ENCODE measurements around the gene NRG2.

NRG2 gene

DNA sequence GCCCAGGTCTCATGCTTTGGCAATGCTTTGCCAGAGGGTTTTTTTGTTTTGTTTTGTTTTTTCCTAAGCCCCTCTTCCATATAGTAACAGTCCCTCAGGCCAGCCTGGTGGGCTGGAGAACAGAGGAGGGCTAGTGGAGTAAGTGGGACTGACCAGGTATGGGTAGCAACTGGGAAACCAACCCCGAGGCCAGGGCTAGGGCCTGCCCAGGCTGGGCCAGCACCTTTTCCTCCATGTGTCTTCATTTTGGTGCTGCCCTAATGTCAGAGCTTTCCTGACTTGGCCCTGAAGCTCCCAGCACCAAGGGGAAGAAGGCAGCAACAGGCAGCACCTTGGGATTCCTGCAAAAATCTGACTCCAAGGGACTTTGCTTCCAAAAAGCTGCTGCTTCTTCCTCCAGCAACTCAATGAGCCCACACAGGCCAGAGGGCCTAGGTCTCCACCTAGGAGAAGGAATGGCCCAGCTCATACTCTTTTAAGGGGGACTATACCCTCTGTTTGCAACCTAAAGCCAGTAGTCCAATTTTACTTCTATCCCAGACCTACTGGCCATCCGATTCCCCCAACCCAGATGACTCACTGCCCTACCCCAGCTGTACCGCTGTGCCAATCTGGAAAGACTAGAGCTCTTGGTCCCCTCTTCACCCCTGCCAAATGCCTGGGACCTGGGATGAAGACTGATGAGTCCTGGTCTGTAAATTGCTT lies 142.4 kb downstream of the NRG2 start:
- H3K4me3 Mint-ChIP-seq: no peak overlapping the region
- peaks cover 6% of the 10 kb centered on the region for H3K36me3 Mint-ChIP-seq (ENCODE audit: insufficient read depth)
- H3K27me3 Mint-ChIP-seq: peaks cover 21% of the 10 kb centered on the region
- no peak for ATAC-seq (replicated peaks; ENCODE audit: extremely low read depth, poor library complexity, severe bottlenecking)
- no peak overlapping the region for H3K27ac Mint-ChIP-seq (ENCODE audit: low read depth)
- H3K4me1 Mint-ChIP-seq: peaks cover 44% of the 10 kb centered on the region
- H3K9me3 Mint-ChIP-seq: no peaks in the 10 kb centered on the region
- DNase-seq (ENCODE audit: low spot score in 2 of 2): no peak

DNA sequence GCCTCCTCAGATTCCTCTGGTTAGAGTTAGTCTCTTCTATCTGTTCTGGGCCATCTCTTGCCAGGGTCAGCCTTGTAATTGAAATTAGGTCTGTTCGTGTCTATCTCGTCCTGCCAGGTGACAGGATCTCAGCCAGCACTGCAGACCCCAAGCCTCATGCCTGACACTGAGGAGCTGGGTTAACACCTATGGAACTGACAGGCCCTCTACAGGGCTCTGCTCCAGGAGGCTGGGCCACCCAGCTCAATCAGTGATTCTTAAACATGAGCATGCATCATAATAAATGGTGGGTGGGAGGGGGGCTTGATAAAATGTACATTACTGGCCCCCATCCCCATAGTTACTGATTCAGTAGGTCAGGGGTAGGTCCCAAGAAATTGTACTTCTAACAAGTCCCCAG lies 144.1 kb downstream of the NRG2 start:
- Mint-ChIP-seq H3K4me1 (peaks cover 47% of the 10 kb centered on the region), H3K4me3 (peak overlapping the region; percentile 17), H3K36me3 (ENCODE audit: insufficient read depth) (peaks cover 6% of the 10 kb centered on the region), H3K9me3 (no peaks in the 10 kb centered on the region), H3K27me3 (peaks cover 21% of the 10 kb centered on the region), H3K27ac (ENCODE audit: low read depth) (peak overlapping the region; percentile 67)
- ATAC-seq (replicated peaks; ENCODE audit: extremely low read depth, poor library complexity, severe bottlenecking): no peak
- no peak for DNase-seq (ENCODE audit: low spot score in 2 of 2)

DNA sequence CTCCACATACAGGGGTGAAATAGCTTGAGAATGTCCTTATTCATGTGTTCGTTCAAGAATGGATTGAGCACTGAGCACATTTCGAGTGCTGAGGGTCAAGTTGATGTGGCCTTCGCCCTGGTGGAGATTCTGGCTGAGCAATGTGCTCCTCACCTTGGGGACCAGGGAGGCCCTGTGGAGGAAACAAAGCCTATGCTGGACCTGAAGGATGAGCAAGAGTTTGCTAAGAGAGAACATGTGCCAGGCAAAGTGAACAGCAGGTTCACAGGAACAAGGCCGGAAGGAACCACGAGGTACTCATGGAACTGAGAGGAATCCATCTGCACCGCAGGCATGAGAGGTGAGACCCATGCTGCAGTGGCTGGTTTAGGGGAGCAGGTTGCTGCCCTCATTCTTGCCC lies 145.1 kb downstream of the NRG2 start:
- Mint-ChIP-seq H3K27me3 (peaks cover 15% of the 10 kb centered on the region), H3K4me1 (peaks cover 47% of the 10 kb centered on the region), H3K27ac (ENCODE audit: low read depth) (peak overlapping the region; percentile 77), H3K4me3 (peak overlapping the region; percentile 17), H3K9me3 (no peaks in the 10 kb centered on the region), H3K36me3 (ENCODE audit: insufficient read depth) (peaks cover 6% of the 10 kb centered on the region)
- DNase-seq (ENCODE audit: low spot score in 2 of 2) (no peak), ATAC-seq (replicated peaks; ENCODE audit: extremely low read depth, poor library complexity, severe bottlenecking) (no peak)

DNA sequence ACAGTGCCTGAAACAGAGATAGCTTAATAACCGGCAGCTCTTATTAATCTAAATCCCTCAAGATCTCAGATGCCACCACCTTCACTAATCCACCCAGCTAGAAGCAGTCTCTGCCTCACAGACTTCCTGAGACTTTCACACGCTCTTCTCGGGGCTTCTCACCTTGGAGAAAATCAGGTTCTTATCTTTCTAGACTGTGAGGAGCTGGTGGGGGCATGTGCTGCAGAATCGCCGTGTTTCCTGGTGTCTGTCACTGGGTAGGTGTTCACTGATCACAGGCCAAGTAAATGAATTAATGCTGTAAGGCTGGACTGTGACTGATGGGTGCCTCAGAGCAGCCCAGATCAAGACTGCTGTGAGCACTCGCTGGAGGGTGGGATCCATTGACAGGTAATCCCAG lies 145.8 kb downstream of the NRG2 start:
- DNase-seq (ENCODE audit: low spot score in 2 of 2): peak in 1 of 2 donors; percentile 48
- Mint-ChIP-seq H3K4me1 (peaks cover 47% of the 10 kb centered on the region), H3K9me3 (no peaks in the 10 kb centered on the region), H3K36me3 (ENCODE audit: insufficient read depth) (peaks cover 6% of the 10 kb centered on the region), H3K27me3 (peaks cover 8% of the 10 kb centered on the region), H3K4me3 (peak overlapping the region; percentile 14), H3K27ac (ENCODE audit: low read depth) (peak overlapping the region; percentile 77)
- ATAC-seq (replicated peaks; ENCODE audit: extremely low read depth, poor library complexity, severe bottlenecking): peak; percentile 94

DNA sequence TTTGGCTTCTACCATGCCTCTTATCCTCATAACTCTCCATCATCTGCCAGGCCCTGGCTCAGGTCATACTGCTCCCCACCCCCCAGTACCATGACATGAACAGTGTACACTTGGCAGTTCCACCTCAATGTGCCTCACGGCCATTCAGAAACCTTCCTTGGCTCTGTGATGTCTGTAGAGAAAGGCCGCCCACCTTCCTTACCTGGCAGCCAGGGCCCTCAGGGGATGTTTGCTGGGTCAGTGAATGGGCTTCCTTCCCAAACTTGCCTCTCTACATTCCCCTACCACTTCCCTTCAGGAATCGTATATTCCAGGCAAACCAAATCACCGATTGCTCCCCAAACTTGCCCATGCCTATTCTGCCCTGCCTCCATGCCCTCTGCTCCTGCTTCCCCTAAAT lies 146.4 kb downstream of the NRG2 start:
- Mint-ChIP-seq H3K4me3 (peak overlapping the region; percentile 14), H3K27me3 (peaks cover 8% of the 10 kb centered on the region), H3K27ac (ENCODE audit: low read depth) (peak overlapping the region; percentile 77), H3K4me1 (peaks cover 47% of the 10 kb centered on the region), H3K36me3 (ENCODE audit: insufficient read depth) (peaks cover 4% of the 10 kb centered on the region), H3K9me3 (no peaks in the 10 kb centered on the region)
- DNase-seq (ENCODE audit: low spot score in 2 of 2) (no peak), ATAC-seq (replicated peaks; ENCODE audit: extremely low read depth, poor library complexity, severe bottlenecking) (no peak)

DNA sequence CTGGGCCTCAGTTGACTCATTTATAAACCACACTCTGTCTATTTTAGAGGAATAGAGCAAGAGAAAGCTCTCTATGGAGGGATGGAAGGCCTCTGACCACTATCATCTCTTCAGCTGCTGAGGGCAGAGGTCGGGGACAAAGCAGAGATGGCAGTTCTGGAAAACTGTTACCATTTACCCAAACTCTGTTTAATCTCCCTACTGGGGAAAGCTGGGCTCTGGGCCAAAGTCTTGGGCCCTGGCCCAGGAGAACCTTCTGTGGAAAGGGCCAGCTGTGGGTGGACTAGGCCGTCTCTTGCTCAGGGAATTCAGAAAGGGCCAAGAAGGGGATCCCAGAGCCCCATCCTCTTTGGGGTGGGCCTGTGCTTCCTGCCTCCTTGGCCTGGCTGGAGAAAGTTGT lies 147.5 kb downstream of the NRG2 start:
- H3K4me3 Mint-ChIP-seq: no peak overlapping the region
- peak overlapping the region; percentile 20 for H3K27ac Mint-ChIP-seq (ENCODE audit: low read depth)
- DNase-seq (ENCODE audit: low spot score in 2 of 2) (no peak), ATAC-seq (replicated peaks; ENCODE audit: extremely low read depth, poor library complexity, severe bottlenecking) (no peak)
- H3K36me3 Mint-ChIP-seq (ENCODE audit: insufficient read depth): peaks cover 4% of the 10 kb centered on the region
- peaks cover 47% of the 10 kb centered on the region for H3K4me1 Mint-ChIP-seq
- H3K9me3 Mint-ChIP-seq: no peaks in the 10 kb centered on the region
- H3K27me3 Mint-ChIP-seq: no peaks in the 10 kb centered on the region

DNA sequence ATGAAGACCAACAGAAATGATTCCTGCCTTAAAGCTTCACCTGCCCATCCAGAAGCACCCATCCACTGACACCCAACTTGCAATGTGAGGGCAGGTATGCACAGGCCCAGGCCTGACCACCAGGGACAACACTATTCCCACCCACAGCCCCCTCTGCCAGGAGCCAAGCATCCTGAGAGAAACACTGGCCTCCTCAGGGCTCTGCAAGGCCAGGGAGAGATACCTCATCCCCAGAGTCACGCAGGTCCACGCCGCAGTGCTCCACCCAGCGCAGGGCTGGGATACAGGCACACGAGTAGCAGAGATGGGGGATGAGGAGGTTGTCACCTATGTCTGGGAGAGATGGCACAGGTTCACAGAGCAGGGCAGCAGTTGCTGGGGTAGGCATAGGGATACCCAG lies 148.1 kb downstream of the NRG2 start:
- no peak for ATAC-seq (replicated peaks; ENCODE audit: extremely low read depth, poor library complexity, severe bottlenecking)
- peaks cover 4% of the 10 kb centered on the region for H3K36me3 Mint-ChIP-seq (ENCODE audit: insufficient read depth)
- H3K9me3 Mint-ChIP-seq: no peaks in the 10 kb centered on the region
- no peak overlapping the region for H3K4me3 Mint-ChIP-seq
- no peak for DNase-seq (ENCODE audit: low spot score in 2 of 2)
- H3K4me1 Mint-ChIP-seq: peaks cover 44% of the 10 kb centered on the region
- no peak overlapping the region for H3K27ac Mint-ChIP-seq (ENCODE audit: low read depth)
- no peaks in the 10 kb centered on the region for H3K27me3 Mint-ChIP-seq

DNA sequence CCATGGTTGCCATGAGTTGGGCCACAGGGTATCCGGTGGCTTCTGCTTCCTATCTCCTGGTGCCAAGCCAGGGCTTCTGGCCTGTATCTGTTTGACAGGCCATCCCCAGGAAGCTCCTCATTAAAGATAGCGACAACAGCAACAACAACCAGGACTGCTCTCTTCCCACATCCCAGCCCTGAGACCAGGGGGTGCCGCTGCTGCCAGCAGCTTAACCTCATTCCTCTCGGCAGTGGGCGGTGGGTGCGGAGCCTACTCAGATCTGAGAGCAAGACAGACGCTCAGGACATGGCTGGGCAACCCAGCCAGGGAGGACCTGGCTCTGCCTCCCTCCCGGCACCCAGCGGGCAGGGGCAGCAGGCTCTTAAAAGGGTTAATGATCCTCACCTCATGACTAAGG lies 149.2 kb downstream of the NRG2 start:
- DNase-seq (ENCODE audit: low spot score in 2 of 2) (no peak), ATAC-seq (replicated peaks; ENCODE audit: extremely low read depth, poor library complexity, severe bottlenecking) (no peak)
- peaks cover 4% of the 10 kb centered on the region for H3K36me3 Mint-ChIP-seq (ENCODE audit: insufficient read depth)
- H3K4me1 Mint-ChIP-seq: peaks cover 33% of the 10 kb centered on the region
- no peaks in the 10 kb centered on the region for H3K9me3 Mint-ChIP-seq
- H3K27me3 Mint-ChIP-seq: no peaks in the 10 kb centered on the region
- H3K27ac Mint-ChIP-seq (ENCODE audit: low read depth): no peak overlapping the region
- no peak overlapping the region for H3K4me3 Mint-ChIP-seq

DNA sequence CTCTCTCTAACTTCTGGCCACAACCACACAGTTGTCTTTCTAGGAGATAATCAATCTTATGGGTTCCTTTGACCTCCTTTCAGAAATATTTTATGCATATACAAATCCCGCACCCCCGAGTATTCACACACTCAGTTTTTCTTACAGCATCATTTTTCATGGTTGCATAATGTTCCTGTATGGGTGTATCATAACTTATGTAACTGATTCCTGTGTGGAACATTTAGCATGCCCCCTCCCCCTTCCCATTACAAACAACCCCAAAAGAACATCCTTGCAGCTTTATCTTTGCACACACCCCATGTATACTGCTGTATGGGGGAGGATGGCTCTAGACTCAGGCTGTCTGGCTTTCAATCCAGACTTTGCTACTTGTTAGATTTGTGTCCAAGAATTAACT lies 153.7 kb downstream of the NRG2 start:
- H3K27me3 Mint-ChIP-seq: peaks cover 14% of the 10 kb centered on the region
- peaks cover 13% of the 10 kb centered on the region for H3K4me1 Mint-ChIP-seq
- no peak overlapping the region for H3K4me3 Mint-ChIP-seq
- no peak overlapping the region for H3K27ac Mint-ChIP-seq (ENCODE audit: low read depth)
- DNase-seq (ENCODE audit: low spot score in 2 of 2) (no peak), ATAC-seq (replicated peaks; ENCODE audit: extremely low read depth, poor library complexity, severe bottlenecking) (no peak)
- H3K9me3 Mint-ChIP-seq: no peaks in the 10 kb centered on the region
- no peaks in the 10 kb centered on the region for H3K36me3 Mint-ChIP-seq (ENCODE audit: insufficient read depth)

DNA sequence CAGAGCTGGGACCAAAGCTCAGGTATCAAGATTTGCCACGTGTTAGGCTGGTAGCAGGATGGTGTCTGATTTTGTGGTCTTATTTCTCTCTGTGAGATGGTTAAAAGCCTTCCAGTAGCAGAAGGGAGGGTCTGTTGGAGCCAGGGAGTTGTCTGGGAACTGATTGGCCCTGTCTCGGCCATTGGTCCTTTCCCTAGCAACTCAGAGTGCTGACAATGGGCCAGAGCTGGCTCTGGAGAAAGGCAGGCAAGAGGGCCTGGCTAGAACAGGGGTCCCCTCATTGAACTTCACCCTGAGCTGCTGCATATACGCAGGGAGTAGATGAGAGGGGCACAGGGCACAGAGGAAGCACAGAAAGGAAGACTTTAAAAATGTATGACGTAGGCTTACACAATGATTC lies 154.7 kb downstream of the NRG2 start:
- Mint-ChIP-seq H3K27ac (ENCODE audit: low read depth) (no peak overlapping the region), H3K4me1 (peaks cover 13% of the 10 kb centered on the region), H3K36me3 (ENCODE audit: insufficient read depth) (no peaks in the 10 kb centered on the region), H3K4me3 (no peak overlapping the region), H3K9me3 (no peaks in the 10 kb centered on the region), H3K27me3 (peaks cover 23% of the 10 kb centered on the region)
- no peak for DNase-seq (ENCODE audit: low spot score in 2 of 2)
- ATAC-seq (replicated peaks; ENCODE audit: extremely low read depth, poor library complexity, severe bottlenecking): no peak

DNA sequence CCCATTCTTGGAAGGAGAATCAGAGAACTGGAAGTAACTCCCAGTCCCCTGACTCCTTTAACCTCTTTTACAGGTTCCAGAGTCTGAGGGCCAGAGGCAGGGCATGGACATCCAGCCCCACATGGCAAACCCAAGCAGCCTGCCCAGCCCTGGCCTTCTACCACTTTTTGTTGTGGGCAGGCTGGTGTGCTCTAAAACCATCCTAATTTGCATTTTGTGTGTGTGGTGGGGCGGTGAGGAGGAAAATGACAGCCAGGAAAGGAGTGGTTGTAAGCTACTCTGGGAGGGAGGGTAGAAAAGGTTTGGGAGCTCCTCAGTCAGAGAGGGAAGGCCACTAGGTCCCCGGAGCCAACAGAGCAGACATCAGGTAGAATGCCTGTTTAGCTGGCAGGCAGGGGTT lies 156.9 kb downstream of the NRG2 start:
- H3K27me3 Mint-ChIP-seq: peaks cover 23% of the 10 kb centered on the region
- no peak for DNase-seq (ENCODE audit: low spot score in 2 of 2)
- H3K4me3 Mint-ChIP-seq: no peak overlapping the region
- H3K4me1 Mint-ChIP-seq: peaks cover 13% of the 10 kb centered on the region
- ATAC-seq (replicated peaks; ENCODE audit: extremely low read depth, poor library complexity, severe bottlenecking): no peak
- no peaks in the 10 kb centered on the region for H3K9me3 Mint-ChIP-seq
- no peaks in the 10 kb centered on the region for H3K36me3 Mint-ChIP-seq (ENCODE audit: insufficient read depth)
- no peak overlapping the region for H3K27ac Mint-ChIP-seq (ENCODE audit: low read depth)

DNA sequence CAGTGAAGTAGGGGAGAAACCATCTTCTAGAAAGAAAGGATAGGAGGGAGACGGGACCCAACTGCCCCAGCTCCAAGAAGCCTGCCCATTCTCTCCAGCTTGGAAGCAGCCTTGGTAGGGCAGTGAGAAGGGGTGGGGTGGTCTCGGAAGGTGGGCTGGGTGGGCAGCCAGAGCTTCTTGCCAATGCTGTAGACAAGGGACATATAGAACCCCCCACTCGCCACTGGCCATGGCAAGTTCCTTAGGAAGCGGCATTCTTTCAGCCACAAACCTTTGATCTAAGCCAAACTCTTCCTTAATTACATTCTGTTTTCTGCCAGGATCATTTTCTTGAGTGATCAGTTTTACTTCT lies 157.3 kb downstream of the NRG2 start:
- Mint-ChIP-seq H3K9me3 (no peaks in the 10 kb centered on the region), H3K4me3 (no peak overlapping the region), H3K27ac (ENCODE audit: low read depth) (peak overlapping the region; percentile 4), H3K4me1 (peaks cover 13% of the 10 kb centered on the region), H3K27me3 (peaks cover 23% of the 10 kb centered on the region), H3K36me3 (ENCODE audit: insufficient read depth) (no peaks in the 10 kb centered on the region)
- ATAC-seq (replicated peaks; ENCODE audit: extremely low read depth, poor library complexity, severe bottlenecking) (no peak), DNase-seq (ENCODE audit: low spot score in 2 of 2) (no peak)

DNA sequence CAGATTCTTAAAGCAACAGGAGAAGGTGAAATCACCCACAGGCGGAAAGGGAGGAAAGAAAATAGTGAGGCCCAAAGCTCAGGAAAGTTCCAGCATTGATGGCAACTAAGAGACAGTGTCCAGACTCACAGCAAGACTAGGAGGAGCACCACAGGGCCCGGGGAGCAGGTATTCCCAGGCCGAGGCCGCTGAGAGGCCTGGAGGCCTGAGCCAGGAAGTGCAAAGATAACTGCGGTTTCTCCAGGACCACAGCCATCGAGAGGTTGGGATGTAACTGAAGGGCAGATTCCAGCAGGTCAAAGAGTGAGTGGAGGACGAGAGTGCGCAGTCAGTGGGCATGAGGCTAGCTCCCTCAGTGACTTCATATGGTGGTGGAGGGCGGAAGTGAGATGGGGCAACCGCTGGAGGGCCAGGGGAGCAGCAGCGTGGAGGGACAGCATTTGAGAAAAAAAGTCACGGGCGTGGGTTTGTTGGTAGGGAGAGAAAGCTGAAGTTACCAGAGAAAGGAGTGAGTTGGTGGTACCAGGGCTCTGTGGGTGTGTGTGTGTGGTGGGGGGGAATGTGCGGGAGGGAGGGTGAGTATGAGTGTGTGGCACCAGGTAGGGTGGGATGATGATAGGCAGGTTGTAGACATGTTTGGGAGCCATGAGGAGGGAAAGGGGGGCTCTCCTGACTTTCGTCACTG lies 157.8 kb downstream of the NRG2 start:
- no peak overlapping the region for H3K4me3 Mint-ChIP-seq
- no peak for DNase-seq (ENCODE audit: low spot score in 2 of 2)
- H3K36me3 Mint-ChIP-seq (ENCODE audit: insufficient read depth): no peaks in the 10 kb centered on the region
- H3K9me3 Mint-ChIP-seq: no peaks in the 10 kb centered on the region
- no peak for ATAC-seq (replicated peaks; ENCODE audit: extremely low read depth, poor library complexity, severe bottlenecking)
- H3K4me1 Mint-ChIP-seq: peaks cover 13% of the 10 kb centered on the region
- peaks cover 23% of the 10 kb centered on the region for H3K27me3 Mint-ChIP-seq
- H3K27ac Mint-ChIP-seq (ENCODE audit: low read depth): peak overlapping the region; percentile 4

Measured in central memory CD8-positive, alpha-beta T cell (primary cell).